ENCODE data around the gene CEACAM6. TPM values are rescaled to one million over a fixed set of nuclear protein-coding genes. Genes with fewer than 3 reads are reported as not detected.
"Not testable (repeated sequence)": the region's sequence is repeated elsewhere in the genome, so short reads cannot be mapped to it uniquely, and the experiment has no call there.

The CEACAM6 gene
- total RNA-seq, 1 donor from 2014 or later: not detected

DNA sequence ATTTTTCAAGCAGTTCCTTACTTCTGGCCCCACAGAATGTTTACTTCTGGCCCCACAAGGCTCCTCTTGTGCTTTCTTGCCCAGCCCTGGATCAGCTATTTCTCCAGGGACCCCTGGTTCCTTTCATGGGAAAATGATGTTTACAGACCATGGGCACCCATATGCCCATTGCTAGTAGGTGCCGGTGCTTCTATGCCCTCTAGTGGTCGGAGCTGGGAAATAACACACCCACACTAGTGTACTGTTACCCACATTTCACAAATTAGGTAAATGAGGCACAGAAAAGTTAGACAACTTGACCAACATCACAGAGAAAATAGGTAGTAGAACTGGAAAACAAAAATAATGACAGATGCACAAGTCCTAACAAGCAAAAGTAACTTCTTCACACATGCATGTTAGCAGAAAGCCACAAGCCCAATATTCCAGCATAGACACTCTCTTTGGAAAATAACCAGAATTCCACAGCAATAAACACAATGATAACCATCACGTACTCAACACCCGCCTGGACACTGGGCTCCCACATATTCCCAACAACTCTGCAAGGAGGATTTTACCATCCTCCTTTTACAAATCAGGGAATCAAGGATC, 1.3 kb upstream of the CEACAM6 start:
- peak overlapping the region; percentile 25 for H3K27ac Mint-ChIP-seq
- no peaks in the 10 kb centered on the region for H3K36me3 Mint-ChIP-seq (ENCODE audit: low read depth)
- peak; percentile 45 for DNase-seq (ENCODE audit: low spot score)
- H3K27me3 Mint-ChIP-seq (ENCODE audit: insufficient read depth): peaks cover 42% of the 10 kb centered on the region
- no peak overlapping the region for H3K4me3 Mint-ChIP-seq
- H3K9me3 Mint-ChIP-seq: no peaks in the 10 kb centered on the region
- intact Hi-C loops (cut with micrococcal nuclease): loop anchor here (1.0 kb wide), 2 partner anchors 31 to 67 kb away; no protein-coding TSS in a partner anchor
- H3K4me1 Mint-ChIP-seq (ENCODE audit: low read depth): peaks cover 5% of the 10 kb centered on the region

DNA sequence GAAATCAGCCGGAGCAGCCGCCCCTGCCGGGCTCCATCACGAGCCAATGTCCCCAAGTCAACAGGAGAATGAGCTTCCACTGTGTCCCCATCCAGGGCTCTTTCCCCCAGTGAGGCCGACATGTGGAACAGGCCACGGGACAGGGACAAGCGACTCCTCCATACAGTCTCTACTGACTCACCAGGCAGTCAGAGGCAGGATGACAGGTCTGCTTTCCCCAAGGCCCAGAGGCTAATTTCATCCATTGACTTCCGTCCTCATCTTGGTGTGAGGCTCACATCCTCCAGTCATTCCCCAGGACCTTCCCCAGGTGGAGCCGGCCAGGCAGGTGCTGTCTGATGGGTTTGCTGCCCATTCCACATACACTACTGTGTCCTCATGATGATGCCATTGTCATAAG, 3.5 kb downstream of the CEACAM6 start:
- peaks cover 2% of the 10 kb centered on the region for H3K4me1 Mint-ChIP-seq (ENCODE audit: low read depth)
- H3K9me3 Mint-ChIP-seq: no peaks in the 10 kb centered on the region
- no peak for DNase-seq (ENCODE audit: low spot score)
- H3K36me3 Mint-ChIP-seq (ENCODE audit: low read depth): no peaks in the 10 kb centered on the region
- intact Hi-C loops (cut with micrococcal nuclease): no loop called here
- no peak overlapping the region for H3K4me3 Mint-ChIP-seq
- H3K27me3 Mint-ChIP-seq (ENCODE audit: insufficient read depth): peaks cover 51% of the 10 kb centered on the region
- no peak overlapping the region for H3K27ac Mint-ChIP-seq

DNA sequence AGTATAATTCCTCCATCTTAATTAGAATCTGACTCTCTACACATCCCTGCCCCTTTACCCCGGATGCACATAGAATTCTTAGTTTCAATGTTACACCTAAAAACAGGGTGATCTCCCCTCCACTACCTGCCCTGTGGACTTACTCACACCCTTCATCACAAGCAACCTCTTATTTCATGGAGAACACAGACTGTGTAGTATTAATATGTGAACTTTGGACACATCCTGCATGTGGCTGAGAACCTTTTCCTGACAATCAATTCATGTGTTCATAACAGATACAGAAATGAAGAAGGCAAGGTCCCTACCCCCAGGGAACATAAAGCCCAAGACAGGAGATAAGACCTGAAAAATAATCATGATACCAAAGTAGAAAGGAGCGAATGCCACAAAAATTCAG, 11.8 kb downstream of the CEACAM6 start:
- H3K27me3 Mint-ChIP-seq (ENCODE audit: insufficient read depth): peaks cover 53% of the 10 kb centered on the region

DNA sequence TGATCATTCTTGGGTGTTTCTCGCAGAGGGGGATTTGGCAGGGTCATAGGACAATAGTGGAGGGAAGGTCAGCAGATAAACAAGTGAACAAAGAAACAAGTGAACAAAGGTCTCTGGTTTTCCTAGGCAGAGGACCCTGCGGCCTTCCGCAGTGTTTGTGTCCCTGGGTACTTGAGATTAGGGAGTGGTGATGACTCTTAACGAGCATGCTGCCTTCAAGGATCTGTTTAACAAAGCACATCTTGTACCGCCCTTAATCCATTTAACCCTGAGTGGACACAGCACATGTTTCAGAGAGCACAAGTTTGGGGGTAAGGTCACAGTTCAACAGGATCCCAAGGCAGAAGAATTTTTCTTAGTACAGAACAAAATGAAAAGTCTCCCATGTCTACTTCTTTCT, 12.8 kb downstream of the CEACAM6 start:
- DNase-seq (ENCODE audit: low spot score); H3K27ac Mint-ChIP-seq; H3K4me3 Mint-ChIP-seq; H3K9me3 Mint-ChIP-seq; intact Hi-C loops (cut with micrococcal nuclease); H3K36me3 Mint-ChIP-seq (ENCODE audit: low read depth); H3K4me1 Mint-ChIP-seq (ENCODE audit: low read depth): not testable (repeated sequence)
- peaks cover 53% of the 10 kb centered on the region for H3K27me3 Mint-ChIP-seq (ENCODE audit: insufficient read depth)

More for the DNA sequence above, 11.8 kb downstream of the CEACAM6 start:
- H3K36me3 Mint-ChIP-seq (ENCODE audit: low read depth): no peaks in the 10 kb centered on the region
- DNase-seq (ENCODE audit: low spot score): no peak
- H3K4me3 Mint-ChIP-seq: no peak overlapping the region
- intact Hi-C loops (cut with micrococcal nuclease): no loop called here
- H3K9me3 Mint-ChIP-seq: no peaks in the 10 kb centered on the region
- H3K4me1 Mint-ChIP-seq (ENCODE audit: low read depth): no peaks in the 10 kb centered on the region
- no peak overlapping the region for H3K27ac Mint-ChIP-seq

DNA sequence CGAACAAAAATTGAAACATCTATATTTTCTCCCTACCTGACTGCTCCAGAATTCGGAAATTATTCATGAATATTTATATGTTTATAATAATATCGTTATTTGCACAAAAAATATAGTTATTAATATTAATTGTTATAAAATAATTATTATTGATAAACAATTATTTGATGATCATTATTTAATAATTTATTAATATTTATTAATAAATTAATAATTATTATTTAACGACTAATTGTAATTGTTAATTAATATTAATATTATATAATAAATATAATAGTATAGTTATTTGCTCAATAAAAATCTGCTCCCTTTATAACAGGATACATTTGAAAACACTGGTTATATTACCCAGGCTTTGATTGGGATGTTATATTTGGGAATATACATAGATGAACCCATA, 14.3 kb downstream of the CEACAM6 start:
- H3K27me3 Mint-ChIP-seq (ENCODE audit: insufficient read depth): peaks cover 54% of the 10 kb centered on the region
- peaks cover 18% of the 10 kb centered on the region for H3K4me1 Mint-ChIP-seq (ENCODE audit: low read depth)
- H3K36me3 Mint-ChIP-seq (ENCODE audit: low read depth): no peaks in the 10 kb centered on the region
- no peak overlapping the region for H3K27ac Mint-ChIP-seq
- H3K4me3 Mint-ChIP-seq: no peak overlapping the region
- intact Hi-C loops (cut with micrococcal nuclease): no loop called here
- H3K9me3 Mint-ChIP-seq: no peaks in the 10 kb centered on the region
- no peak for DNase-seq (ENCODE audit: low spot score)

DNA sequence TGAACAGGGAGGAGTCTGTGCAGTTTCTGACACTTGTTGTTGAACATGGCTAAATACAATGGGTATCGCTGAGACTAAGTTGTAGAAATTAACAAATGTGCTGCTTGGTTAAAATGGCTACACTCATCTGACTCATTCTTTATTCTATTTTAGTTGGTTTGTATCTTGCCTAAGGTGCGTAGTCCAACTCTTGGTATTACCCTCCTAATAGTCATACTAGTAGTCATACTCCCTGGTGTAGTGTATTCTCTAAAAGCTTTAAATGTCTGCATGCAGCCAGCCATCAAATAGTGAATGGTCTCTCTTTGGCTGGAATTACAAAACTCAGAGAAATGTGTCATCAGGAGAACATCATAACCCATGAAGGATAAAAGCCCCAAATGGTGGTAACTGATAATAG, 16.1 kb downstream of the CEACAM6 start:
- intact Hi-C loops (cut with micrococcal nuclease): no loop called here
- DNase-seq (ENCODE audit: low spot score): no peak
- Mint-ChIP-seq H3K4me3 (no peak overlapping the region), H3K36me3 (ENCODE audit: low read depth) (no peaks in the 10 kb centered on the region), H3K27me3 (ENCODE audit: insufficient read depth) (peaks cover 60% of the 10 kb centered on the region), H3K4me1 (ENCODE audit: low read depth) (peaks cover 25% of the 10 kb centered on the region), H3K27ac (no peak overlapping the region), H3K9me3 (no peaks in the 10 kb centered on the region)

DNA sequence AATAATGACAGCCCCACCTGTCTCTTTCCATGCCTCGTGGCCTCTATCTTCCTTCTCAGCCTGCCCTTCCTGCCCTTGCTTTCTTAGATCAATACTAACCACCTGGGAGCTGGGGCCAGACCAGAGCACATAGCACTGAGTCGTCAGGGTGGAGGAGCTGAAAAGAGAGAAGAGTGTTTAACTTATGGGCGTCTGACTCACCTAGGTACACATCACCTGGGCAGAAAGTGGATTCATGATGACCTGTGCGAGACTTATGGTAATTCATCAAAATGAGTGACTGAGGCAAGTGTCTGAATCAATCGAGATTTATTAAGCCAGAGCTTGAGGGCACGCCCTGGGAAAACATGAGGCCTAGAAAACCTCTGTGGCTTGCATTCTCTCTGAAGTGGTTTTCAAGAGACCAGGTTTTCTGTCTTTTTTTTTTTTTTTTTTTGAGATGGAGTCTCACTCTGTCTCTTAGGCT, 19.2 kb downstream of the CEACAM6 start:
- peak; percentile 45 for DNase-seq (ENCODE audit: low spot score)
- H3K4me1 Mint-ChIP-seq (ENCODE audit: low read depth): peaks cover 25% of the 10 kb centered on the region
- H3K4me3 Mint-ChIP-seq: no peak overlapping the region
- H3K36me3 Mint-ChIP-seq (ENCODE audit: low read depth): no peaks in the 10 kb centered on the region
- intact Hi-C loops (cut with micrococcal nuclease): loop anchor here (1.0 kb wide), 1 partner anchor 34 kb away; no protein-coding TSS in a partner anchor
- no peak overlapping the region for H3K27ac Mint-ChIP-seq
- H3K27me3 Mint-ChIP-seq (ENCODE audit: insufficient read depth): peaks cover 81% of the 10 kb centered on the region
- no peaks in the 10 kb centered on the region for H3K9me3 Mint-ChIP-seq

DNA sequence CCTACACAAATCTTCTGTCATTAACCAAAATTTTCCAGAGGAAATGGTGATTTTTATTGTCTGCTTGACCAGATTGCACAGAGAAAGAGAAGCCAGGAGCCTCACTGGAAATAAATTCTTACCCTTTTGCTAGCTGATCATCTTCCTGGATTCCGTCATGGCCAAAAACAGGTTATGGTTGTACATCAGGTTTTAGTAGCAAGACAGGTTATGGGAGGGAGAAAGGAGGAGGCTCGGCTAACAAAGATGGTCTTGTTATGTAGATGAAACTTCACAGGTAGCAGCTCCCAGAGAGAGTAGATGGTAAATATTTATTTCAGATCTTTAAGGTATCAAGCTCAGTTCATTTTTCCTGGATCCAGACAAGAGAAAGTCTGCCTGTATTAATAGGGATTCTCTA, 21.4 kb downstream of the CEACAM6 start:
- H3K36me3 Mint-ChIP-seq (ENCODE audit: low read depth): no peaks in the 10 kb centered on the region
- H3K9me3 Mint-ChIP-seq: no peaks in the 10 kb centered on the region
- H3K4me3 Mint-ChIP-seq: no peak overlapping the region
- DNase-seq (ENCODE audit: low spot score): no peak
- H3K27me3 Mint-ChIP-seq (ENCODE audit: insufficient read depth): peaks cover 81% of the 10 kb centered on the region
- H3K27ac Mint-ChIP-seq: no peak overlapping the region
- intact Hi-C loops (cut with micrococcal nuclease): no loop called here
- H3K4me1 Mint-ChIP-seq (ENCODE audit: low read depth): peaks cover 25% of the 10 kb centered on the region

DNA sequence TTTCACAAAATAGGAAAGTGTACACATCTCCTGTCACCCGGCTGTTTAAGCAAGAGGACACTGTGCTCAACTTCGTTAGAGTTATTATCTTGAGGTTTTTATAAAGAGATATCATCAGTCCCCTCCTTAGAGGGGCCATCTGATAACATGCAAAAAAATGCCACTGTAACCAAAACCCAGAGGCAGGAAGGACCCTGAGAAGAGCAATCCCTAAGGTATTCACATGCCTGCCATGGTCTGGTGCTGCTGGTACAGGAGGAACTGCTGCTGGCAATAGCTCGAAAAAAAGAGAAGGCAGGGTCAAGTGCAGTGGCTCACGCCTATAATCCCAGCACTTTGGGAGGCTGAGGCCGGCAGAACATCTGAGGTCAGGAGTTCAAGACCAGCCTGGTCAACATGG, 28.3 kb downstream of the CEACAM6 start:
- no peak for DNase-seq (ENCODE audit: low spot score)
- peaks cover 18% of the 10 kb centered on the region for H3K4me1 Mint-ChIP-seq (ENCODE audit: low read depth)
- H3K36me3 Mint-ChIP-seq (ENCODE audit: low read depth): no peaks in the 10 kb centered on the region
- H3K4me3 Mint-ChIP-seq: no peak overlapping the region
- H3K9me3 Mint-ChIP-seq: no peaks in the 10 kb centered on the region
- intact Hi-C loops (cut with micrococcal nuclease): loop anchor here (2.0 kb wide), 1 partner anchor 77 kb away; no protein-coding TSS in a partner anchor
- H3K27me3 Mint-ChIP-seq (ENCODE audit: insufficient read depth): peaks cover 65% of the 10 kb centered on the region
- no peak overlapping the region for H3K27ac Mint-ChIP-seq

DNA sequence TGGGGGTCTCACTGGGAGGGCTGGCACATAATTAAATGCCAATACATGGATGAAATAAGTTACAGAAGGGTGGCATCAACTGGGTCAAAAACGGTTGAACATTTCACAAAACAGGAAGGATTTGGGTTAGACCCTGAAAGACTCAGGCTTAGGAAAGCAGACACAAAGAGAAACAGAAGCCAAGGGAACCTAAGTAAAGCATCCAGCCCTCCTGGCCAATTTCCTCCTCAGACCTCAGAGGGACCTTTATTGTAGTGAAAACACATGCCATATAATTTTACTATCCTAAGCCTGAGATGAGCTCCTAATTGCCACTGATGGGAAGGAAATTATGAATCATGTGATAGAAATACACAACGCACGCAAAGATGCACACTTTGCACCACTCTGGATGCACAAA, 29.0 kb downstream of the CEACAM6 start:
- H3K36me3 Mint-ChIP-seq (ENCODE audit: low read depth): no peaks in the 10 kb centered on the region
- no peak overlapping the region for H3K4me3 Mint-ChIP-seq
- no peaks in the 10 kb centered on the region for H3K9me3 Mint-ChIP-seq
- H3K27ac Mint-ChIP-seq: no peak overlapping the region
- peaks cover 65% of the 10 kb centered on the region for H3K27me3 Mint-ChIP-seq (ENCODE audit: insufficient read depth)
- peaks cover 18% of the 10 kb centered on the region for H3K4me1 Mint-ChIP-seq (ENCODE audit: low read depth)
- no peak for DNase-seq (ENCODE audit: low spot score)
- intact Hi-C loops (cut with micrococcal nuclease): loop anchor here (2.0 kb wide), 1 partner anchor 78 kb away; no protein-coding TSS in a partner anchor

DNA sequence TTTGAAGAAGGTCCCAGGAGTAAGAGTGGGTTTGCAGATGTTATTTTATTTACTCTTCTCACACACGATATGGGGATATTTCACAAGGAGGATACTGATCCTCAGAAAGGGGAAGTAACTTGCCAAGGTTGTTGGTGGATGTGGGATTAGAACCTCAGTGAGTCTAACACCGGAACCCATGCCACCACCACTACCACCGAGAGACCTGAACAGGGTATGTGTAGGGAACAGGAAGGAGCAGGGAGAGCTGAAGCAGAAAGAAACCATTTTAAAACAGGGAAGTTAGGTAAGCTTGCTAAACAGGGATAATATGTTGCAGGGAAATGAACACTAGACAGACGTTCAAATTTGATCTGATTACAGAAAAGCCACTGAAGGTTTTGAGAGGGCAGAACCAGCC, 29.4 kb downstream of the CEACAM6 start:
- intact Hi-C loops (cut with micrococcal nuclease): loop anchor here (1.0 to 2.0 kb wide), 2 partner anchors 31 to 78 kb away; no protein-coding TSS in a partner anchor
- no peaks in the 10 kb centered on the region for H3K9me3 Mint-ChIP-seq
- H3K4me1 Mint-ChIP-seq (ENCODE audit: low read depth): peaks cover 18% of the 10 kb centered on the region
- H3K27me3 Mint-ChIP-seq (ENCODE audit: insufficient read depth): peaks cover 64% of the 10 kb centered on the region
- no peak for DNase-seq (ENCODE audit: low spot score)
- H3K4me3 Mint-ChIP-seq: peak overlapping the region; percentile 11
- H3K36me3 Mint-ChIP-seq (ENCODE audit: low read depth): no peaks in the 10 kb centered on the region
- no peak overlapping the region for H3K27ac Mint-ChIP-seq

DNA sequence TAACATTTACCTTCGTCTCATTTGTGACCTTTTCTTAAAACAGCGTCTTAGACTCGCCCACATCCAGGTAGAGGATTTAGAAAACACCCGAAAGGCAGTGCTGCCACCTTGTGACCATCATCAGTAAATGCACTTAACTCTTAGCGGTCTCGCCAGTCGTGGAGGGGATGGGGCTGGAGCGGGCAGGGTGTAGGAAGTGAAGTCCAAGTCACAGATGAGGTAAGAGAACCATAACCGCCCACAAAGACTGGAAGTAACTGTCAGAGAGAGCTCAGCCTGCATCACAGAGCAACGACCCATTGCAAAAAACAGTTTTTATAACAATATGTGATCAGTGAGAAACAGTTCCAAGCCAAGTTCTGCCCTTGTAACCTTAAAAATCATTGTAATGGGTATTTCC, 30.3 kb downstream of the CEACAM6 start:
- Mint-ChIP-seq H3K27me3 (ENCODE audit: insufficient read depth) (peaks cover 63% of the 10 kb centered on the region), H3K4me1 (ENCODE audit: low read depth) (peaks cover 18% of the 10 kb centered on the region), H3K36me3 (ENCODE audit: low read depth) (no peaks in the 10 kb centered on the region), H3K4me3 (no peak overlapping the region), H3K9me3 (no peaks in the 10 kb centered on the region), H3K27ac (no peak overlapping the region)
- DNase-seq (ENCODE audit: low spot score): peak; percentile 65
- intact Hi-C loops (cut with micrococcal nuclease): loop anchor here (1.0 to 2.0 kb wide), 2 partner anchors 32 to 79 kb away; no protein-coding TSS in a partner anchor

DNA sequence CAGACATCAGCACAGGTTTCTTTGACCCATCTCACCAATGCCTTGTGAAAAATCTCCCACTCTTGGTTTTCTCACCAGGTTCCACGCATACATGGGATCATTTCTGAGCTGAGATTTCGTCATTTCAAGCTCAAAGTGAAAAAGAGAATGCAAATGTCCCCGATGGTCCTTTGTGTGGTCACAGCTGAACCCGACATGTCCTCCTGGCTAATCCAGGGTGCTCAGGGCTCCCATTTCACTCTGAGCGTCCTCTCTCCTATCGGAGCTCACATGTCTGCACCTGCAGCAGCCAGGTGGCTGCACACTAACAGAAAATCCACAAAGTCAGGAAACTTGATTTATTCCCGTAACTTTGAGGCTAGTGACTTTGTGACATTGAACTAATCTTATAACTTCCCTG, 31.7 kb downstream of the CEACAM6 start:
- Mint-ChIP-seq H3K4me3 (no peak overlapping the region), H3K4me1 (ENCODE audit: low read depth) (peaks cover 18% of the 10 kb centered on the region), H3K9me3 (no peaks in the 10 kb centered on the region), H3K36me3 (ENCODE audit: low read depth) (no peaks in the 10 kb centered on the region), H3K27me3 (ENCODE audit: insufficient read depth) (peaks cover 64% of the 10 kb centered on the region), H3K27ac (no peak overlapping the region)
- DNase-seq (ENCODE audit: low spot score): no peak
- intact Hi-C loops (cut with micrococcal nuclease): no loop called here
